Occipital lobe (tissue), 2 donors: ENCODE results near the gene PARD3B. TPM values are rescaled to one million over a fixed set of nuclear protein-coding genes. Genes with fewer than 3 reads are reported as not detected.

Experiments used
- DNase-seq: peaks from one replicate; lab custom pipeline; 2025; lab: John Stamatoyannopoulos, UW
- total RNA-seq: library from RNA; depleted of rRNA; stranded (reverse); fragments of >200 nt; gene quantifications from one replicate; pipeline ENCODE4 v1.2.3, GENCODE V29; 2014

Gene PARD3B
- total RNA-seq, 1 donor from 2014 or later: 5.6 TPM

DNA sequence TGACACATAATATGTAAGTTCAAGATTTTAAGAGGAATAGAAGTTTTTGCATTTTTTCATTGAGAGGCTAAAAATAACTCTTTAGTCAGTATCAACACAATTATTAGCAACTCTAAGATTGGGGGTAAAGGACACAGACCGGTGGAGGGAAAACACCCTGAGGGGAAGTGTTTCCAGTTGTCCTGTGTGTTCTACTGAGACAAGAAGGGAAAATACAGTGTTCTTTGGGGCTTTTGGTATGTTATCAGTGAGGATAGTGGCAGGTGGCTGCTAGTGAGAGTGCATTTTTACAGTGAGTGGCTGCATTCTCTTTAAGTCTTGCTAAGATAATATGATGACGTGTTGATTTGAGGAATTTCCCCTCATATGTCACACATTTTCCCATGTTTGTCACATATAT is 507.5 kb downstream of the PARD3B start:
- no peak for DNase-seq

DNA sequence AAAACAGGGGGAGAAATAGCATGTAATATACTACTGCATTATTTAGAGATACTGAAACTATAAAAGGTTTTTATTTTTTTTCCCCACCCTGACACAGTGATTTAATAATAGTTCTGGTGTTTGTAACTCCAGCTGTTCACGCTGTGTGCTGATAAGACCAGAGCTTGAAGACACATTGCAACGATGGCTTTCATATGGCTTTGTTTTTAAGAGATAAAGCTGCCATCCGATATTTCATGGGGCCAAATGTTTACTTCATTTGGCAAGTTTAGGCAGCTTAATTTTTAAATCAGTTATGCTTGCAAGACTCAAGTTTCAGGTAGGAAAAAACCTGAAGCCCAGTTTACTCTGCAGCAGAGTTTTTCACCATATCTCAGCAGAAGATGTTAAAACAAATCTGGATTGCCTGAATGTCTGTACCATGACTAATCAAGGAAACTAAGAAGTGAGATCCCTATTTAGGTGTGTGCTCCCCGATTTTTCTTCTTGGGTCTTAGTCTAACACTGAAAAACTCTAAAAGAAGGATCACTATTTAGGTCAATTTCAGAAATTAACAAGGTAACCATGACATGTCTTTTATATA is 508.6 kb downstream of the PARD3B start:
- no peak for DNase-seq

DNA sequence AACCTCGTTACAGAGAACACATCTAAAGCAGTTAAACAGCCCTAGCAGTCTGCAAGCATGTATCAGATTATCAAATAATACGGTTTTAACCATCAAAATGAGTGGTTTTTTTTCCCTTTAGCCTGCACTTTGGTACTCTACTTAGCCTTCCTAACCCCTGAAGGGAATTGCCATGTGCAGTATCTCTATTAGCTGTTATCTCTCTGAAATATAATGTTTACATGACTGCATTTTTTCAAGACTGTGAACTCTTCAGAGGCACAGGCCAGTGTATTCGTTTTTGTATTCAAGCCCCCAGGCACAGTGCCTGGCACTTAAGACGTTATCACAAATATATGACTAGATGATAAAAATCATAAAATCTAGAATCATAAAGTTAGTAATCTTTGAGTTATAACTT is 509.5 kb downstream of the PARD3B start:
- DNase-seq: no peak

DNA sequence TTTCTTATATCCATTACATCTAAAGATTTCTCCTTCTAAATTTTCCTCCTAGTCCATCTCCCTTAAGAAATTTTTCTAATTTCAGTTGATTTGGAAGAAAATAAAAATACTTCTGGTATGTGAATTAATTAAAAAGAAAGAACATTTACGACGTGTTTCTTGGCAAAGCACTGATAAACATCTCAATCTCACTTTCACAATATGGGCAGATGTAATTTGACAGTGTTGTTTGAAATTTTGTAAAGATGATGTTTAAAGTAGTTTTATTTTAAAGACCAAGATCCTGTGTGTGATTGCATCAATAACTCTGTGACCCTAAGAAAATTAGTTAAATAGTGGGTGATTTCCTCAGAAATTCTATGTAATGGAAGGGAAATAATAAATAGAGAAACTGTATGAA is 510.0 kb downstream of the PARD3B start:
- DNase-seq: no peak

DNA sequence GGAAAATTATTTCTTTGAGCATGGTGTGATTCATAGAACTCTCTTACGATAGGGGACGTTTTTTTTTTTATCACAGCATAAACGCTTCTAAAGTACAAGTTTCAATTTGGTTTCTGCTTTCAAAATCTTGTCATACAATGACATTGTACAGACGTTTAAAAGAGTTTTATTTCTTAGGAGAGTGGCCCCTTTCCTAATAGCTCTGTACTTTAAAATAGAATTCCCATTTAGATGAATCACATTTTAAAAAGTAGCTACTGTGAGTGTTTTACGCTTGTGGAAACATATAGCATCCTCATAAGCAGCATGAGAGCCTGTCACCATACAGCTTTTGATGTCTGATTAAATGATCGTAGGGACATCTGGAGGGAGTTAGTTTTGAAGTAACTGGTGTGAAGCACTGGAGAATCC is 510.9 kb downstream of the PARD3B start:
- no peak for DNase-seq

DNA sequence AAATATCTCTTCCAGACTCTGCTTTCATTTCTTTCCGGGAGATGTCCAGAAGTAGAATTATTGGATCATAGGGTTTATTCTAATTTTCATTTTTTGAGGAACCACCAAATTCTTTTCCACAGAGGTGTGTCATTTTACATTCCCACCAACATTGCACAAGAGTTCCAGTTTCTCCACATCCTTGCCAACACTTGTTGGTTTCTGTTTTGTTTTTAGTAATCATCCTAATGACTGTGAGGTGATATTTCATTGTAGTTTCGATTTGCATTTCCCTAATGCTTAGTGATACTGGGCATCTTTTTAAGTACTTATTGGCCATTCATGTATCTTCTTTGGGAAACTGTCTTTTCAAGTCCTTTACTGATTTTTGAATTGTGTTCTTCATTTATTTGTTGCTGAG is 513.1 kb downstream of the PARD3B start:
- DNase-seq: no peak

DNA sequence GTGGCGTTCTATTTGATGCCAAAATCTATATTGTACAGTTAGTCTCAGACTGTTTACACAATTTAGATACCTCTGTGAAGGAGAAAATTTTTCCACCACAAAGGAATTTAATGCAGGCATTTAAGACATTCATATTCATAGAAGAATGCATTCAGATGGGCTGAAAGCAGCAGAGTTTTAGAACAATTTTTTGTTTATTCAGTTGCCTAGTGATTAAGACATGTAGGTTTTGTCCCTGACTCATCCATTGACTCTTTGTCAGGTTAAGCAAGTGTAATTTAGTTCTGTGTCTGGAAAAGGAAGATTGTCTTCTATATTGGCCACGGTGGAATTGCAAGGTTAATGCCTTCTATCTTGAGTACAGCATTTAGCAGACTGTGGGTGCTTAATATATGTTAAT is 515.0 kb downstream of the PARD3B start:
- no peak for DNase-seq

DNA sequence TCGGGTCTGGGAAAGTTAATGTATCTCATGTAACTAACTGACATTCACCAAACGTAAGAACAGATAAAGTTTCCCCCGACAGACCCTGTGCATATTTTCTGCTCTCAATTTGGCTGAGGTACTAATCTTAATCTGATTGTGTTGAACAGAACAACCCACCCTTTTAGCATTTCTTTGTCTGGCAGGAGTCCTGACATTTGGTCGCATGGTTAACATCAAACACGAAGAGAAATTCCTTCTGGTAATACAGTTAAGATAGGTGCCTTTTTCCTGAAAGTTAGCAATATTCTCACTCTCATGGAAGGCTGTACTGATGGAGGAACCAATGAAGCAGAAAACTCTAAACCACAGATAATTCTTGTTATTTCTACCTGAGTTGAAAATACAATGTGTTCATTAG is 520.8 kb downstream of the PARD3B start:
- no peak for DNase-seq

DNA sequence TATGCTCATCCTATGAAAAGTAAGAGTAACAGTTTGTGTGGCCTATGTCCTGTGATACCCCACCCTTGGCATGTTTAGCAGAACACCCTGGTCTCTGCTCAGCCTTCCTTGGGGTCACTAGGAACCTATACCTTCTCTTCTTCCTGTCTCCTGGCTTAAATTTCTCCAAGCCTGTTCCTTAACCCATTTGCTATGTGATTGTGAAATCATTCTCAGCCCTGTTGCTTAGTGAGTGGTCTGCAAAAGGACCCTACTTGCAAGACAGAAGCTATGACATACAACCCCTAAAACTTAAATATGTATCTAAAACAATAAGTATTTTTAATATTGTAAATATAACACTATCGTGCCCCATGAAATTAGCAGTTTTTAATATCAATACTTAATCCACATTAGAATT is 524.7 kb downstream of the PARD3B start:
- no peak for DNase-seq

DNA sequence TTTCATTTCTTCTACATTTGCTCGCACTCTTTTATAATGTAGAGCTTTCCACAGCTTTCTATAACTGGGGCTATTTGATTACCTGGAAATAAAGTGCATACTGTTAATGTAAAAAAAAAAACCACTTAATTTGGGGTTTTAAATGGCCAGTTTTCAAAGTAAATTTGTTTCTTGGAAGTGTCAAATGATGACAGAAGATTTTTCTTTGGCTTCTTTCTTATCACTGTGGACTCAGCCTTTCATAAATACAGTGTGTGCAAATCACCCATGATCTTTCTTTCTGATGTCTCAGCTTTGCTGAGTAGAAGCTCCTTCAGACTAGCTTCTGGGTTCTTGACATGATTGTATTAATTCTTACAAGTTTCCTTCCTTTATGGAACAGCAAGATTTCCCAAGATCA is 525.6 kb downstream of the PARD3B start:
- no peak for DNase-seq

DNA sequence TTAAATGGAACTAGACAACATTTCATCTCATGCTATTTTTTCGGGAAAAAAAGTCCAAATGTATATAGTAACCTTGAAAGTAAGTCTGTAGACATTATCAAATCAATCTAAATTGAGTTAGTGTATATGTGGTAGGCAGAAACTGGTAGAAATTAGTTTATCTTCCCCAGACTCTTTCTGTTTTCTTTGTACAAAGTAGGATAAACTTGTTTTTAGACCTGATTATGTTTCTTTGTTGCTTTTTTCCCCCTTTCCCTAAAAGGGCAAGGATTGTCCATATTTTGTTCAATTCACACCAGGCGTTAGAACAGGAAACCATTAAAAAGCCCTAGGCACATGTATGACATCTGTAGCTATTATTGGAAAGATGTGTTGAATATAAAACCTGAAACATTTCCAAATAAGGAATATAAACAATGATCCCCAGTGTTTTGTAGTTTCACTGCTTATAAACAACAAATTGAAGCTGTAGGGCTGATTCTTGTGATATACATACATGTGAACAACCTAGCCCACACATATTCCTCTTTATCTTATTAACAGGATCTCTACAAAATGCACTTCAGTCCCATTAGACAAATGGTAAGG is 528.3 kb downstream of the PARD3B start:
- no peak for DNase-seq

DNA sequence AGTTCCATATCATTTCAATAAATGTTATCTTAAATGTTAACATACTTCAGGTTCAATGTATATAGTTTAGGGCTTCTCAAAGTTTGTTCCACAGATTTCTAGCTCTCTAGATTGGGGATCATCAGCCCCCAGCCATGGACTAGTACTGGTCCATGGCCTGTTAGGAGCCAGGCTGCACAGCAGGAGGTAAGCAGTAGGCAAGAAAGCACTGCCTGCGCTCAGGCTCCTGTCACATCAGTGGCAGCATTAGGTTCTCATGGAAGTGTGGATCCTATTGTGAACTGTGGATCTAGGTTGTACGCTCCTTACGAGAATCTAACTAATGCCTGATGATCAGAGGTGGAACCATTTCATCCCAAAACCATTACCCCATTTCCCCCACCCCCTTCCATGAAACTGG is 531.1 kb downstream of the PARD3B start:
- DNase-seq: no peak

DNA sequence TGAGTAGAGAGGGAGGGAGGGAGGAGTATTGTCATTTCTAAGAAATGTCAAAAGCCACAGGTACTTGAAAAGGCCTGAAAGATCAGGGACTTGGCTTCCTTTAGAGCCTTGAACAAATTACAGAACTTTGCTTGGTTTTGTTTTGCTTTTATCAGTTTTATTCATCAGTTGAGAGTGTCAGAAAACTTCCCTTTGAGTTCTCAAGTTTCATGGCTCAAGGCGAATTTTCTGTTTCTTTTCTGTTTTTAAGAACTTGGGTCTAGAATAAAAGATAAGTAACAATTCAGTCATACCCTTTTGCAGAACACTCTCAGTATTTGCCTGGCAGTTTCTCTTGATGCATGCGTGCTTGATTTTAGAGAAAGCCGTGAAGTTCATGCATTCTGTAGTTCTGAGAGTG is 531.9 kb downstream of the PARD3B start:
- DNase-seq: no peak

DNA sequence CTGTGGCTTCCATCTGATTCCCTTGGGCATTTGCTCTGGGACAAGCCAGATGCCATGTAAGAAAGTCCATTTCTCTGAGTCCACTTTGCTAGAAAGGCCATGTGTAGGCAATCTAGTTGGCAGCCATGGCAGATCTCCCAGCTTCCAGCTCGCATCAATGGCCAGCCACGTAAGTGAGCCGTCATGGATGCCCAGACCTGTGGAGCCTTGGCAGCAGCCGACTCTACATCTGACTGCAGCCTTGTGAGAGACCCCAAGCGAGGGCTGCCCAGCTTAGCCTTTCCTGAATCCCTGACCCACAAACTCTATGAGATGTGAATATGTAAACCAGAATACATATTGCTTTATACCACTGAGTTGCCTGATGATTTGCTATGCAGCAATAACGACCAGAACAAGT is 533.5 kb downstream of the PARD3B start:
- no peak for DNase-seq

DNA sequence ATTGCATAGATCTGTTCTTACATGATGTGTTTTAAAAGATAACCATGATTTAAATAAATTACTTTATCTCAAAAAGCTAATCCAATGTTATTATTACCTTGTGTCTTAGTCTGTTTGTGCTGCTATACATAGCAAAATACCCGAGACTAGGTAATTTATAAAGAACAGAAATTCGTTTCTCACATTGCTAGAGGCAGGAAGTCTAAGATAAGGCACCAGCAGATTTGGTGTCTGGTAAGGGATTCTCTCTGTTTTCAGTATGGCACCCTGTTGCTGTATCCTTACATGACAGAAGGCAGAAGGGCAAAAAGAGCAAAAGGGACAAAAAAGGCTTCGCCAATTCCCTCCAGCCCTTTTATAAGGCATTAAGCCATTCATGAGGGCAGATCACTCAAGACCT is 533.9 kb downstream of the PARD3B start:
- DNase-seq: no peak

DNA sequence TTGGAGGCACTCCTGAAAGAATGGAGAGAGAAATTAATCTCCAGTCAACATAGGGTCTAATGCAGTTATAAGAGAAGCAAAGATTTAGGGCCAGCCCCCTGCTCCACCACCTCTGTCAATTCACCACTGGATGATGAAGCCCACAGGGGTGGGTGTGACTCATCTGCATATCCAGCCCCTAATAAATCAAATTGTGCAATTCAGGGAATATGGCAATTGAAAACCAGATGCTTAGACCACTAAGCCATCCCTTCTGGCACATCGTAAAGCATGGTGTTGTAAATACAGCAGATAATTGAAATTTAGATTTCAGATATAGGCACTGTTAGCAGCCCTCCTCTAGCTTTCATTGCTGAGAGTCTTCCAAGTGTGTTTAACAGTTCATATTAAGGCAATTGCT is 541.4 kb downstream of the PARD3B start:
- DNase-seq: no peak

DNA sequence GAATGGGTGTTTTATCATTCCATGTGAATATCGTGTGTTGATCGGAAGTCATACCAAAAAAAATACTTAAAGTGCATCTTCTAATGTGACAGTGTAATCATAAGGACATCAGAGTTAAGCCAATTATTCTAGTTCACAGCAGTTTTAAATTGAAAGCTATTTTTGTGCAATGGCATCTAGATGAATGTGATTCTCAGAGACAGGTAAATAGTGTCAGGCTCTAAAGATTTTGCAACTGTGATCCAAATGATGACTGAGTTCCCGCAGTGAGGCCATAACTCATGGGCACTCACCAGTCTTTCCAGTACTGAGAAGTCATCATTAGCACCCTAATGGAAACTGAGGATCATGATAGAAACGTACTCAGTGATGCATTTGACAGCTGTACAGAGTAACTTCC is 542.6 kb downstream of the PARD3B start:
- no peak for DNase-seq

DNA sequence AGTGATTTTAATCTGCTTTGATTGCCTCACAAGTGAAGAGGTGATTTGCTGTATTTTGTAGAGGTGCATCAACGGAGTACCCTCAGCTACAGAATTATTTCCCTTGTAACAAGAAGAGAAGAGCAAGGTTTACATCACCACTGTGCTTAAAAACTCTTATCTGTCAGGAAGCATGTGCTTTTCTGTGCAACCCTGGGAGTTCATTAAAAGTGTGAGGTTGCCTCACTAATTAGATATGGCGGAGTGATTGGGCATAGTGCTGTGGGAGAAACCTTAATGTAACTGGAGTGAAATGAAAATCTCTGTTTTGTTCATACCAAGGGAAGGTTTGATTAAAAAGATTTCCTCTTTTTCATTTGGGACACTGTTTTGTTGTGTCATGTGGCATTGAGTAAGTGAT is 544.7 kb downstream of the PARD3B start:
- no peak for DNase-seq

DNA sequence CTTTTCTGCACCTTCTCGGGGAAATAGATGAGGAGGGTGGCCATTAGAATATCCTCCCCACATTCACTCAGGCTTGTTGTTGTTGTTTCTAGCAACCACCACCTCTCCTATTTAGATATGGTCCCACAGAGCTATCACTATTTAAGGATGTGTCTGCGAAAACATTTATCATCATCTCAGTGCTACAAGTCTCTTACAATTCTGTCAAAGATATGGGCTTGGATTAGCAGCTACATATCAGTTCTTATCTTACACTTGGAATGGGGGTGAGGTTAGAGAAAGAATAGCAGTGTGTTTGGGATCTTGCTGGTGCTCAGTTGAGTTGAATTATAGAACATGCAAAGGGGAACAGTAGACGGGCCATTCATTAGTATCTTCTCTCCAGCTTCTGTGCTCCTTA is 546.1 kb downstream of the PARD3B start:
- no peak for DNase-seq

DNA sequence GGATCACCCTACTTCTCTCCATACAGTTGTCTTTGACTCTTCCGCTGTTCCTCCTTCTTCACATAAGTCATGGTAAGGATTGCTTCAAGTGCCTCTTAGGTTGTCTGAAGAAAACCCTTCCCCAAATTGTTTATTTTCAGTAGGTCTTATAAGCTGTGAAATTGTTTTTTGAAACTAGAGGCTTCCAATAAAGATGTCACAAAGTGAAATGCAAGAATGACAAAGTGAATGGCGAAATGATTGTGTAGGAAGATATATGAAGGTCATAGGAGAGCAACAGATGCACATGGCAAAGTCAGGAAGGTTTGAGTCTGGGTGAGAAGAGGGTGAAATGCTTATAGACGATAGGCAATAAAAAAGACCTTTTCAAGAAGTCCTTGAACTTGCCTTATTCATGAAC is 548.8 kb downstream of the PARD3B start:
- no peak for DNase-seq

DNA sequence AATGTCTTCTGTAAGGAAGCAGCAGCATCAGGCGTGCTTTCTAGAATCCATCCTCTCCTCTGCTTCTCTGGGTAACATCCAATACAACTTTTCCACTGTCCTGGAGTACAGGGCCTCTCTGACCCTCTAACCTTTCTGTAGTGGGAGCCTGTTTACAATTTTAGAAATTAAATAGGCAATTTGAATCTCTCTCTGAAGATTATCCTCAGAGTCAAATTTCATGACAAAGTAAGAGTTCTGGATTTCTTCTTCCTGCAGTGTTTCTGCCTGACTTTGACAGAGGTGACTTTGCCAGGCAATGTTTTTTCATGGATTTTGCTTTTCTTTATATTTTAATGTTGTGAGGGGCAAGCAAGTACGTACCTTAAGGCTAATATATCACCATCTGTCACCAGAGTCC is 558.4 kb downstream of the PARD3B start:
- DNase-seq: no peak

DNA sequence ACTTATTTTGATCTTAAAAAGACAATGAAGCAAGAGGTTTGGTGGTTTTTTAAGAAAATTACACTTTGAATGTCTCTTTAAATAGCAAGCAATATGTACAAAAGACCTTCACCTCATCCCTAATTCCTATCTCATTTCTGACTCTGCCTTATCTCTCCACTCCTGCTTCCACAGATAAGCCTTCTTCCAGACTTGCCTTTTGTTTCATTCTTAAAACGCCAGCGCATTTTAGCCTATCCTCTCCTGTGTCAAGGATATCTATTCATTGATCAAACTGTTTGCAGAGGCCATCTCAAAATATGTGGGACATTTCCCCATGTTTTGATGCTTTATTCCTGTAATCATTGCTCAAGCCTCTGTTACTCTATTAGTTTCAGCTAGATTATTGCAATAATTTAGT is 562.5 kb downstream of the PARD3B start:
- DNase-seq: no peak

DNA sequence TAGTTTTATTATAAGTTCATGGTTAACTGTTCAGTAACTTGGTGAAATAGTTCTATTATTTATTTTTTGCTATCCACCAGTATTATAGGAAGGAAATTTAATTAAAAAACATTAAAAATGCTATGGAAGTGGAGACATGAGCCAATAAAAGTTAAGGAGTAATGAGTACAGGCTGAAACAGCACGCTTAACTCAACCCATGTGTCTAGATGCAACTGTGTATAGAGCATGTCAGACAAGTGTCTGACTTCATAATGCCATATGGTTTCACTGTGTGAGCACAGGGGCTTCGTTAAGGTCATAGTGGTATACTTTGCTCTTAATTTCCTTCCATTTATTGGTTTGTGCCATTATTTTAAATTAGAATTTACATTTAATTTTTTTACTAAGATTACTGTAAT is 570.2 kb downstream of the PARD3B start:
- no peak for DNase-seq

DNA sequence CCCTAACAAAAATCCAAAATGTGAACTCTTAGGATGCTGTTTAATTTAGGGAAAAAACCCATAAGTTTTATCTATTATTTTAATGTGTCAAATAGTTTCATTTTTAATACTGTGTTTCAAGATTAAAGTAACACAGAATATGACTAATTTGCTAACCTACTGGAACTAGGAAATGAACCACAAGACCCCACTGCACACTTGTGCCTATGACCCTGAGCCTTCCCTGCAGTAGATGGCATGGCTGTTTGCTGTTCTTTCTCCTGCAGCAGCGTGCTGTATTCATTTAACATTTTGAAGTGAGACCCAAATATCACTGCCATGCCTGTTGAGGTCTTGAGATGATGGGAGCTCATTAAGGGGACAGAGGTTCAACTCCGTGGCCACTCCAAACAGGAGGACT is 571.9 kb downstream of the PARD3B start:
- no peak for DNase-seq
